ENCODE results near the gene TTC13. TPM values are rescaled to one million over a fixed set of nuclear protein-coding genes. Genes with fewer than 3 reads are reported as not detected.

Gene TTC13
- total RNA-seq, 1 donor from 2014 or later, result 19.5 TPM

DNA sequence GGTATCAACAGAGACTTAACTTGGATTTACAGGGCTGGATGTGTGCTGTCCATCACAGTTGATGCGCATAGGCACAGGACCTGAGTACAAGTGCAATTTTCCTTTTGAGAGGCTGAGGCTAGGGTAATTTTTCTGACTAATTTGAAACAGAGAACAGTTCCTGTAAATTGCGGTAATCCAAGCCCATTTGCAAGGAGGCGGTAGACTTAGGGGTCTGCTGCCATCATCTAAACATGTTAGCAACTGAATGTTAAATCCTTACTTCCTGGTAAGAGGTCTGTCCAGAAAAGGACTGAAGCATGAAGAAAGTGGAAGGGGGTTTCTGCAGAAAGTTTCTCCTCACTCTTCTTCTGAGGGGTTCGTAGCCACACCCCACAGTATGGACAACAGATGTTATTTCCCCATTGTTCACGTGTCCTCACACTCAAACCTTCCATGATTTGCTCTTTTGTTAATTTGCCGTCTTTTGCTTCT lies 86.6 kb downstream of the TTC13 start:
- Mint-ChIP-seq H3K4me3 (ENCODE audit: unreplicated experiment) (no peak overlapping the region), H3K36me3 (ENCODE audit: unreplicated experiment) (no peaks in the 10 kb centered on the region), H3K9me3 (ENCODE audit: unreplicated experiment) (no peaks in the 10 kb centered on the region), H3K4me1 (ENCODE audit: unreplicated experiment) (peaks cover 35% of the 10 kb centered on the region), H3K27me3 (ENCODE audit: unreplicated experiment) (no peaks in the 10 kb centered on the region), H3K27ac (ENCODE audit: unreplicated experiment) (no peak overlapping the region)
- no peak for DNase-seq (ENCODE audit: extremely low spot score, unreplicated experiment)
- TF ChIP-seq, protein P1, sequence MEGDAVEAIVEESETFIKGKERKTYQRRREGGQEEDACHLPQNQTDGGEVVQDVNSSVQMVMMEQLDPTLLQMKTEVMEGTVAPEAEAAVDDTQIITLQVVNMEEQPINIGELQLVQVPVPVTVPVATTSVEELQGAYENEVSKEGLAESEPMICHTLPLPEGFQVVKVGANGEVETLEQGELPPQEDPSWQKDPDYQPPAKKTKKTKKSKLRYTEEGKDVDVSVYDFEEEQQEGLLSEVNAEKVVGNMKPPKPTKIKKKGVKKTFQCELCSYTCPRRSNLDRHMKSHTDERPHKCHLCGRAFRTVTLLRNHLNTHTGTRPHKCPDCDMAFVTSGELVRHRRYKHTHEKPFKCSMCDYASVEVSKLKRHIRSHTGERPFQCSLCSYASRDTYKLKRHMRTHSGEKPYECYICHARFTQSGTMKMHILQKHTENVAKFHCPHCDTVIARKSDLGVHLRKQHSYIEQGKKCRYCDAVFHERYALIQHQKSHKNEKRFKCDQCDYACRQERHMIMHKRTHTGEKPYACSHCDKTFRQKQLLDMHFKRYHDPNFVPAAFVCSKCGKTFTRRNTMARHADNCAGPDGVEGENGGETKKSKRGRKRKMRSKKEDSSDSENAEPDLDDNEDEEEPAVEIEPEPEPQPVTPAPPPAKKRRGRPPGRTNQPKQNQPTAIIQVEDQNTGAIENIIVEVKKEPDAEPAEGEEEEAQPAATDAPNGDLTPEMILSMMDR (IDR thresholded peaks at IDR 0.05), result no peak

DNA sequence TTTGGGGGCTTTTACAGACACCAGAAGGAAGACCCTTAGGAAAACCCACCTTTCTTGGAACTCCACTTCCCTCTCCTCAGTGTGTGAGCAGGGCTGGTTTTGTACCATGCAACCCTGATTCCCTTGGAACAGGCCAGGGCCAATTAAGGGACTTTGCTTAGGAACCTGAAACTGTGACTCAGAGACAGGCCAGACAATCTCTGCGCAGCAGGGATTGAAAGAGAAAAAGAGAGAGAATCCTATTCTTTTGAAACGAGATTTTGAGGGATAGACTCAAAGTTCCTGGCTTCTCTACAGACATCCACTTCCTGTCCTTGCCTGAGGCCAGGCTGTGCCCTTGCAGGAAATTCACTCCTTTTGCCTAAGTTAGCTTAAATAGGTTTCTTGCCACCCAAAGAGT lies 87.2 kb downstream of the TTC13 start:
- Mint-ChIP-seq H3K4me3 (ENCODE audit: unreplicated experiment) (no peak overlapping the region), H3K4me1 (ENCODE audit: unreplicated experiment) (peaks cover 30% of the 10 kb centered on the region), H3K27me3 (ENCODE audit: unreplicated experiment) (no peaks in the 10 kb centered on the region), H3K36me3 (ENCODE audit: unreplicated experiment) (no peaks in the 10 kb centered on the region), H3K27ac (ENCODE audit: unreplicated experiment) (peak overlapping the region; percentile 68), H3K9me3 (ENCODE audit: unreplicated experiment) (no peaks in the 10 kb centered on the region)
- TF ChIP-seq, protein P1 (IDR thresholded peaks at IDR 0.05), result no peak
- DNase-seq (ENCODE audit: extremely low spot score, unreplicated experiment), result no peak

DNA sequence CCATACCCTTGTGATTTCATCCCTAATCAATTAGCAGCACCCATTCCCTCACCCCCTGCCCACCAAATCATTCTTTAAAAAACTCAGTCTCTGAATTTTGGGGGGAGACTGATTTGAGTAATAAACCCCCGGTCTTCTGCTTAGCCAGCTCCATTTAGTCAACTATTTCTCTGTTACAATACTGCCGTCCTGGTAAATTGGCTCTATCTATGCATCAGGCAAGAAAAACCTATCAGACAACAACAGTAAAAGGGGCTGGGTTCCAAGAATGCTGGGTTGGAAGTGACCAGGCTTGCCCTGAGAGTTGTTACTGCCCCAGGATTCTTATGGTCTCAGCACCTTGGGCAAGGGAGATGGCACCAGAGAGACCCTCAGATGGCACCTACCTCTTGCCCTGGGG lies 94.0 kb downstream of the TTC13 start:
- no peak overlapping the region for H3K4me3 Mint-ChIP-seq (ENCODE audit: unreplicated experiment)
- TF ChIP-seq, protein P1 (IDR thresholded peaks at IDR 0.05), result no peak
- H3K27ac Mint-ChIP-seq (ENCODE audit: unreplicated experiment), result no peak overlapping the region
- H3K36me3 Mint-ChIP-seq (ENCODE audit: unreplicated experiment), result peaks cover 3% of the 10 kb centered on the region
- no peaks in the 10 kb centered on the region for H3K9me3 Mint-ChIP-seq (ENCODE audit: unreplicated experiment)
- H3K27me3 Mint-ChIP-seq (ENCODE audit: unreplicated experiment), result no peaks in the 10 kb centered on the region
- no peak for DNase-seq (ENCODE audit: extremely low spot score, unreplicated experiment)
- H3K4me1 Mint-ChIP-seq (ENCODE audit: unreplicated experiment), result peaks cover 5% of the 10 kb centered on the region

DNA sequence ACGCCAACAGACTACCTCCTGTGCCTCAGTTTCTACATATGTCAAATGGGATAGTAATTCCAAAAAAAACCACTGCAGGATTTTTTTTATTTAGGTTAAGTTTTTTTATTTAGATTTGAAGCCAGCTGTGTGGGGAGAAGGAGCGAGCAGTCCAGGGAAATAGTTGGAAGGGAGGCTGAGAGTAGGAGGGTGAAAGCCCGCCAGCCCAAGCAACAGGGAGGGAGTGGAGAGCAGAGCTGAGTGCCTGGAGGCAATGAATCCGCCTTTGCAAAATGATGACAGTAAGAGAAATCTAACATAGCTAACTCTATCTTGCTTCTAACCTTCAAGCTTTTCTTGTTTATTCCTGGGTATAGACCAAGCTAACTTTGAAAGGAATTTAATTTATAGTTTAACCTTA lies 94.7 kb downstream of the TTC13 start:
- Mint-ChIP-seq H3K4me3 (ENCODE audit: unreplicated experiment) (no peak overlapping the region), H3K4me1 (ENCODE audit: unreplicated experiment) (peaks cover 9% of the 10 kb centered on the region), H3K27me3 (ENCODE audit: unreplicated experiment) (no peaks in the 10 kb centered on the region), H3K27ac (ENCODE audit: unreplicated experiment) (no peak overlapping the region), H3K9me3 (ENCODE audit: unreplicated experiment) (no peaks in the 10 kb centered on the region), H3K36me3 (ENCODE audit: unreplicated experiment) (peaks cover 3% of the 10 kb centered on the region)
- TF ChIP-seq, protein P1 (IDR thresholded peaks at IDR 0.05), result no peak
- no peak for DNase-seq (ENCODE audit: extremely low spot score, unreplicated experiment)

DNA sequence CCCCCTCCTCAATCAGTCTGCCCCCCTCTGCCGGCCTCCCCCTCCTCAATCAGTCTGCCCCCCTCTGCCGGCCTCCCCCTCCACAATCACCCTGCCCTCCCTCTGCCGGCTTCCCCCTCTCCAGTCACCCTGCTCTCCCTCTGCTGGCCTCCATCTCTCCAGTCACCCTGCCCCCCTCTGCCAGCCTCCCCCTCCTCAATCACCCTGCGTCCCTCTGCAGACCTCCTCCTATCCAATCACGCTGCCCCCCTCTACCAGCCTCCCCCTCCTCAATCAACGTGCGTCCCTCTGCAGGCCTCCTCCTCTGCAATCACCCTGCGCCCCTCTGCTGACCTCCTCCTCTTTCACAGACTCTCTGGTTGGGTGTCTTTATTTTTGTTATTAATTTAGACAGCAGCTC lies 98.9 kb downstream of the TTC13 start:
- no peak for DNase-seq (ENCODE audit: extremely low spot score, unreplicated experiment)
- H3K27me3 Mint-ChIP-seq (ENCODE audit: unreplicated experiment), result no peaks in the 10 kb centered on the region
- peaks cover 40% of the 10 kb centered on the region for H3K4me1 Mint-ChIP-seq (ENCODE audit: unreplicated experiment)
- H3K4me3 Mint-ChIP-seq (ENCODE audit: unreplicated experiment), result no peak overlapping the region
- H3K9me3 Mint-ChIP-seq (ENCODE audit: unreplicated experiment), result no peaks in the 10 kb centered on the region
- peaks cover 3% of the 10 kb centered on the region for H3K36me3 Mint-ChIP-seq (ENCODE audit: unreplicated experiment)
- TF ChIP-seq, protein P1 (IDR thresholded peaks at IDR 0.05), result no peak
- H3K27ac Mint-ChIP-seq (ENCODE audit: unreplicated experiment), result no peak overlapping the region

Measured in osteocyte (in vitro differentiated cells).